Liver (tissue), 9 donors: ENCODE results near the gene HOXD4. TPM values are rescaled to one million over a fixed set of nuclear protein-coding genes. Genes with fewer than 3 reads are reported as not detected.

ENCODE experiments used
- DNase-seq: peaks from one replicate; pipeline ENCODE4 v3.0.0-alpha.2; 2017; ENCODE audit warnings: low spot score
- H3K27ac ChIP-seq, 2 donors: one replicate each; pipeline ENCODE4 v1.7.0; 2013; ENCODE audit warnings: inconsistent platforms in 2 of 2, low read length in 2 of 2, control low read depth in 1 of 2, low read depth in 1 of 2, mild to moderate bottlenecking in 1 of 2
- H3K27me3 ChIP-seq, 4 donors: one replicate each; pipeline versions ENCODE4 v1.6.1 to v1.7.0; 2013; ENCODE audit warnings: low read length in 3 of 4, inconsistent platforms in 1 of 4, mild to moderate bottlenecking in 1 of 4, moderate library complexity in 1 of 4; ENCODE audit not compliant: control insufficient read depth in 4 of 4, insufficient read depth in 4 of 4
- H3K36me3 ChIP-seq, 4 donors: one replicate each; pipeline versions ENCODE4 v1.6.1 to v1.7.0; 2013; ENCODE audit warnings: low read length in 3 of 4, mild to moderate bottlenecking in 3 of 4, low read depth in 1 of 4, moderate library complexity in 1 of 4; ENCODE audit not compliant: control insufficient read depth in 4 of 4, insufficient read depth in 3 of 4
- H3K4me1 ChIP-seq, 4 donors: one replicate each; pipeline versions ENCODE4 v1.6.1 to v1.7.0; 2013; ENCODE audit warnings: low read length in 3 of 4, mild to moderate bottlenecking in 3 of 4, moderate library complexity in 1 of 4; ENCODE audit not compliant: control insufficient read depth in 4 of 4, insufficient read depth in 4 of 4
- H3K4me3 ChIP-seq, 3 donors: one replicate each; pipeline versions ENCODE4 v1.6.1 to v1.7.0; 2013; ENCODE audit warnings: low read length in 3 of 3, control low read depth in 1 of 3, low read depth in 1 of 3, mild to moderate bottlenecking in 1 of 3
- H3K9ac ChIP-seq, 2 donors: one replicate each; pipeline ENCODE4 v1.7.0; 2013; ENCODE audit warnings: low read length in 2 of 2, mild to moderate bottlenecking in 2 of 2, moderate library complexity in 2 of 2, control low read depth in 1 of 2, low read depth in 1 of 2
- H3K9me3 ChIP-seq, 4 donors: one replicate each; pipeline versions ENCODE4 v1.6.1 to v1.7.0; 2013; ENCODE audit warnings: low read length in 3 of 4; ENCODE audit not compliant: control insufficient read depth in 4 of 4
- CTCF ChIP-seq: fragments of 150-350 bp; IDR thresholded peaks from 2 replicates; pipeline ENCODE4 v1.5.1; 2017; ENCODE audit warnings: improper control_type of control experiment, low read depth, low read length; ENCODE audit not compliant: missing input control
- EGR1 ChIP-seq, 2 donors: IDR thresholded peaks; 2 replicates each; pipeline ENCODE4 v1.6.1; 2016 to 2018; ENCODE audit warnings: antibody characterized with exemption in 2 of 2, low read depth in 2 of 2
- FOXA1 ChIP-seq: IDR thresholded peaks from 2 replicates; pipeline ENCODE4 v1.6.1; 2016; ENCODE audit warnings: antibody characterized with exemption
- FOXA2 ChIP-seq: IDR thresholded peaks from 2 replicates; pipeline ENCODE4 v1.6.1; 2016; ENCODE audit warnings: antibody characterized with exemption
- HNF4A ChIP-seq, 2 donors: conservative IDR thresholded peaks; 2 replicates each; pipeline ENCODE4 v1.6.1; 2016; ENCODE audit warnings: antibody characterized with exemption in 2 of 2, mild to moderate bottlenecking in 2 of 2
- HNF4G ChIP-seq: IDR thresholded peaks from 2 replicates; pipeline ENCODE4 v1.6.1; 2016; ENCODE audit warnings: antibody characterized with exemption
- JUND ChIP-seq, 2 donors: IDR thresholded peaks; 2 replicates each; pipeline ENCODE4 v1.6.1; 2016; ENCODE audit warnings: antibody characterized with exemption in 2 of 2
- MAX ChIP-seq: IDR thresholded peaks from 2 replicates; pipeline ENCODE4 v1.6.1; 2016; ENCODE audit warnings: antibody characterized with exemption
- NR2F2 ChIP-seq: IDR thresholded peaks from 2 replicates; pipeline ENCODE4 v1.6.1; 2016; ENCODE audit warnings: antibody characterized with exemption
- RAD21 ChIP-seq, 2 donors: IDR thresholded peaks; 2 replicates each; pipeline ENCODE4 v1.6.1; 2016; ENCODE audit warnings: antibody characterized with exemption in 2 of 2, mild to moderate bottlenecking in 2 of 2
- REST ChIP-seq: IDR thresholded peaks from 2 replicates; pipeline ENCODE4 v1.6.1; 2016; ENCODE audit warnings: antibody characterized with exemption, mild to moderate bottlenecking
- SP1 ChIP-seq: IDR thresholded peaks from 2 replicates; pipeline ENCODE4 v1.6.1; 2018; ENCODE audit warnings: antibody characterized with exemption, mild to moderate bottlenecking
- TAF1 ChIP-seq: conservative IDR thresholded peaks from 2 replicates; pipeline ENCODE4 v1.6.1; 2016; ENCODE audit warnings: antibody characterized with exemption, mild to moderate bottlenecking
- WGBS: extraction: QIAGEN DNeasy Blood & Tissue Kit; methylation state at CpG from one replicate; pipeline ENCODE4 v1.1.7; 2013; 5-methylcytosine and 5-hydroxymethylcytosine counted together
- polyA plus RNA-seq, 2 donors: library from polyadenylated mRNA; stranded (reverse) in 1 of 2; unstranded in 1 of 2; fragments of 200-250 nt in 1 of 2; fragments of >200 nt in 1 of 2; fragmentation: Nextera tagmentation in 1 of 2; extraction: Ambion mirVana in 1 of 2; gene quantifications; one replicate each; pipeline versions ENCODE4 v1.2.1 to v1.2.3, GENCODE V29; 2013 to 2015
- total RNA-seq, 2 donors: library from RNA; depleted of rRNA; stranded (reverse); fragments of >200 nt; gene quantifications; one replicate each; pipeline ENCODE4 v1.2.3, GENCODE V29; 2014
- TF ChIP-seq, protein P1 (sequence below): IDR thresholded peaks from 2 replicates; pipeline ENCODE4 v1.6.1; 2016; ENCODE audit warnings: antibody characterized with exemption
- TF ChIP-seq, protein P2 (sequence below): IDR thresholded peaks from 2 replicates; pipeline ENCODE4 v1.6.1; 2016; ENCODE audit warnings: antibody characterized with exemption
- donor health status: healthy.
- donor health status: healthy.
- donor health status: healthy.
- donor health status: healthy.
- donor health status: healthy.

The HOXD4 gene
- total and polyA plus RNA-seq, 4 donors, result not detected

DNA sequence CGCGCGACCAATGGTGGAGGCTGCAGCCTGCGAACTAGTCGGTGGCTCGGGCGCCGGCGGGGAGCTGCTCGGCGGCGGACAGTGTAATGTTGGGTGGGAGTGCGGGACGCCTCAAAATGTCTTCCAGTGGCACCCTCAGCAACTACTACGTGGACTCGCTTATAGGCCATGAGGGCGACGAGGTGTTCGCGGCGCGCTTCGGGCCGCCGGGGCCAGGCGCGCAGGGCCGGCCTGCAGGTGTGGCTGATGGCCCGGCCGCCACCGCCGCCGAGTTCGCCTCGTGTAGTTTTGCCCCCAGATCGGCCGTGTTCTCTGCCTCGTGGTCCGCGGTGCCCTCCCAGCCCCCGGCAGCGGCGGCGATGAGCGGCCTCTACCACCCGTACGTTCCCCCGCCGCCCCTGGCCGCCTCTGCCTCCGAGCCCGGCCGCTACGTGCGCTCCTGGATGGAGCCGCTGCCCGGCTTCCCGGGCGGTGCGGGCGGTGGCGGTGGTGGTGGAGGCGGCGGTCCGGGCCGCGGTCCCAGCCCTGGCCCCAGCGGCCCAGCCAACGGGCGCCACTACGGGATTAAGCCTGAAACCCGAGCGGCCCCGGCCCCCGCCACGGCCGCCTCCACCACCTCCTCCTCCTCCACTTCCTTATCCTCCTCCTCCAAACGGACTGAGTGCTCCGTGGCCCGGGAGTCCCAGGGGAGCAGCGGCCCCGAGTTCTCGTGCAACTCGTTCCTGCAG lies 28.5 kb upstream of the HOXD4 start, which contains the start of gene HOXD9:
TSS of gene HOXD9 (plus strand) at position 37 of the 728 bp plus-strand sequence. CDS start at position 87, 50 bp downstream.
- Histone ChIP-seq H3K9ac (no peak within 1 kb of the TSS), H3K4me1 (peaks cover 4 to 10% (median 9%) of the 10 kb centered on the region in 4 donors), H3K36me3 (no peaks in the 10 kb centered on the region), H3K9me3 (peaks cover 0 to 5% (median 0%) of the 10 kb centered on the region in 4 donors), H3K4me3 (peak within 1 kb of the TSS in 1 of 3 donors; percentile 47), H3K27ac (no peak within 1 kb of the TSS), H3K27me3 (peaks cover 20 to 51% (median 28%) of the 10 kb centered on the region in 4 donors)
- DNase-seq, result no peak
- WGBS, result 5% methylated on average over 84 of the region's 84 CpGs
- TF ChIP-seq JUND (IDR thresholded peaks at IDR 0.05) (no peak), RAD21 (IDR thresholded peaks at IDR 0.05) (no peak), SP1 (no peak), TAF1 (no peak), MAX (no peak), HNF4G (no peak), NR2F2 (no peak)
- TF ChIP-seq, protein P1, sequence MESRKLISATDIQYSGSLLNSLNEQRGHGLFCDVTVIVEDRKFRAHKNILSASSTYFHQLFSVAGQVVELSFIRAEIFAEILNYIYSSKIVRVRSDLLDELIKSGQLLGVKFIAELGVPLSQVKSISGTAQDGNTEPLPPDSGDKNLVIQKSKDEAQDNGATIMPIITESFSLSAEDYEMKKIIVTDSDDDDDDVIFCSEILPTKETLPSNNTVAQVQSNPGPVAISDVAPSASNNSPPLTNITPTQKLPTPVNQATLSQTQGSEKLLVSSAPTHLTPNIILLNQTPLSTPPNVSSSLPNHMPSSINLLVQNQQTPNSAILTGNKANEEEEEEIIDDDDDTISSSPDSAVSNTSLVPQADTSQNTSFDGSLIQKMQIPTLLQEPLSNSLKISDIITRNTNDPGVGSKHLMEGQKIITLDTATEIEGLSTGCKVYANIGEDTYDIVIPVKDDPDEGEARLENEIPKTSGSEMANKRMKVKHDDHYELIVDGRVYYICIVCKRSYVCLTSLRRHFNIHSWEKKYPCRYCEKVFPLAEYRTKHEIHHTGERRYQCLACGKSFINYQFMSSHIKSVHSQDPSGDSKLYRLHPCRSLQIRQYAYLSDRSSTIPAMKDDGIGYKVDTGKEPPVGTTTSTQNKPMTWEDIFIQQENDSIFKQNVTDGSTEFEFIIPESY, result no peak
- TF ChIP-seq, protein P2, sequence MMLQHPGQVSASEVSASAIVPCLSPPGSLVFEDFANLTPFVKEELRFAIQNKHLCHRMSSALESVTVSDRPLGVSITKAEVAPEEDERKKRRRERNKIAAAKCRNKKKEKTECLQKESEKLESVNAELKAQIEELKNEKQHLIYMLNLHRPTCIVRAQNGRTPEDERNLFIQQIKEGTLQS, result no peak

GRCh38 chr2:176123411-176124109 lies 27.8 kb upstream of the HOXD4 start:
- peaks cover 0 to 3% (median 0%) of the 10 kb centered on the region in 4 donors for H3K9me3 ChIP-seq
- H3K27ac ChIP-seq, result no peak overlapping the region
- H3K36me3 ChIP-seq, result no peaks in the 10 kb centered on the region
- H3K9ac ChIP-seq, result no peak overlapping the region
- TF ChIP-seq HNF4A (conservative IDR thresholded peaks at IDR 0.05), result no peak
- no peak for TF ChIP-seq MAX
- no peak for TF ChIP-seq RAD21 (IDR thresholded peaks at IDR 0.05)
- no peak for TF ChIP-seq EGR1 (IDR thresholded peaks at IDR 0.05; ENCODE audit: low read depth in 2 of 2)
- no peak for TF ChIP-seq REST
- no peak for TF ChIP-seq FOXA1
- TF ChIP-seq FOXA2, result no peak
- no peak for TF ChIP-seq HNF4G
- no peak for TF ChIP-seq CTCF
- no peak for TF ChIP-seq TAF1
- TF ChIP-seq, protein P1, result no peak
- peaks cover 20 to 51% (median 26%) of the 10 kb centered on the region in 4 donors for H3K27me3 ChIP-seq
- WGBS, result 6% methylated on average over 40 of the region's 40 CpGs
- peaks cover 4 to 10% (median 9%) of the 10 kb centered on the region in 4 donors for H3K4me1 ChIP-seq
- DNase-seq, result no peak
- peak overlapping the region in 1 of 3 donors; percentile 47 for H3K4me3 ChIP-seq
